Upper lobe of right lung (tissue), 1 donor: ENCODE data around the gene PCSK5. TPM values are rescaled to one million over a fixed set of nuclear protein-coding genes. Genes with fewer than 3 reads are reported as not detected.

ENCODE experiments used
- ATAC-seq: fragments of 200-7000 bp; cut with Tn5 transposase; one replicate; pipeline ENCODE4 v1.9.1; 2020; ENCODE audit warnings: mild to moderate bottlenecking, moderate library complexity
- DNase-seq: peaks from one replicate; pipeline ENCODE4 v3.0.0-alpha.2; 2020
- H3K27ac ChIP-seq: fragments of 200-600 bp; one replicate; pipeline ENCODE4 v1.8.0; 2022
- H3K27me3 ChIP-seq: fragments of 200-600 bp; one replicate; pipeline ENCODE4 v1.8.0; 2022; ENCODE audit warnings: mild to moderate bottlenecking
- H3K36me3 ChIP-seq: fragments of 200-600 bp; one replicate; pipeline ENCODE4 v1.8.0; 2022
- H3K4me1 ChIP-seq: fragments of 200-600 bp; one replicate; pipeline ENCODE4 v1.8.0; 2022
- H3K4me3 ChIP-seq: fragments of 200-600 bp; one replicate; pipeline ENCODE4 v1.8.0; 2022; ENCODE audit warnings: mild to moderate bottlenecking
- H3K9me3 ChIP-seq: fragments of 200-600 bp; one replicate; pipeline ENCODE4 v1.8.0; 2022
- CTCF ChIP-seq: fragments of 200-600 bp; IDR thresholded peaks from one replicate; pipeline ENCODE4 v1.8.0; 2022; ENCODE audit warnings: antibody characterized with exemption
- intact Hi-C: fragments of 100-400 bp; cut with DNase I; formaldehyde crosslinking; loops from one replicate; pipeline ENCODE4 v1.11.0; 2022
- total RNA-seq: library from RNA; stranded (reverse); fragmentation: NEBNext Ultra II Directional; extraction: Animal tissue kit (Norgen Biotek cat#: 25700); gene quantifications from one replicate; pipeline ENCODE4 v1.2.1, GENCODE V29; 2021
- donor health status: DM: no; HTN: yes; CAD: no; lungs with severe emphysema.

The PCSK5 gene
- total RNA-seq, 1 donor from 2014 or later = 18.1 TPM

GRCh38 chr9:75912951-75913350, 22.5 kb downstream of the PCSK5 start:
- no peak for TF ChIP-seq CTCF
- intact Hi-C loops = no loop called here
- H3K4me3 ChIP-seq = no peak overlapping the region
- DNase-seq (no peak), ATAC-seq (no peak)
- H3K36me3 ChIP-seq = no peaks in the 10 kb centered on the region
- no peak overlapping the region for H3K27ac ChIP-seq
- H3K4me1 ChIP-seq = no peaks in the 10 kb centered on the region
- no peaks in the 10 kb centered on the region for H3K9me3 ChIP-seq
- H3K27me3 ChIP-seq = no peaks in the 10 kb centered on the region

DNA sequence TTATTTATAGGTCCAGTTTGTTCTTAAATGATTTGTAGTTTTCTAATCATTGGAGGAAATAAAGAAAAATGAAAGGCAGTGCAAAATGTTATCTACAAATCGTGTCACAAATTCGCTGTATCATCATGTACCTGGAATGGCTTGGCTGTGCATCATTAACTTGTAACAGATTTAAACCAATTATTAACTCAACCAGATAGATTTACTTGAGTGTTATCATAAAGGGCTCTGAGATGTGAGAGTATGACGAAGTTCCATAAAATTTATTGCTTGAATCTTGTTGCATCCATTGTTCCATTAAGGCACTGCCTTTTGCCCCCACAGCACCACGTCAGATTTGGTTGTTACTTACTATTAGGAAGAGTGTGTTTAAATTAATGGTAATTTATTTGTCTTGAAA, 23.5 kb downstream of the PCSK5 start:
- intact Hi-C loops = no loop called here
- H3K9me3 ChIP-seq = no peaks in the 10 kb centered on the region
- TF ChIP-seq CTCF = no peak

DNA sequence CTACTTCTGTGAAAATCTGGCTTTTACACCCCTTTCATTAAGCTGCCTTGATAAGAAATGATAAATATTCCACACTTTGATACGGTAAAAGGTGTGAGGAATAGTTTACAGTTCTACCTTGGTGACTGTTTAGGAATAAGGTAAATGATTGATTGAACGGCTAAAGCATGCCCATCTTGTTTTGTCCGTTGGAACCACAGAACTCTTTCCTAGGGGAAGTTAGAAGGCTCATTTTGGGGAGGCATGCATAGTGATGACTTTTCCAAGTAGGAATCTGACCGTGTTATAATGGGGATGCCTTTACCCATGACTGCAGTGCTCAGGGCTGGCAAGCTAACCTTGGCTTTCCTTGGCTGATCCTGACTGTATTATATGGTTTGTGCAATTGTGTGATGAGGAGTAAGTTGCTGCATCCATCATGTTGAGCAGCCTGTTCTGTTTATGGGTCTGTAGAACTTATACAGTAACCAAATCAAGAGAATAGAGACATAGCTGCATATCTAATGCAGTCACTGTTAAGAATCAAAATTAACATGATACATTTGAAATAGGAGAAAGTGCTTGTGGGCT, 24.5 kb downstream of the PCSK5 start:
- Histone ChIP-seq H3K27ac (no peak overlapping the region), H3K27me3 (no peaks in the 10 kb centered on the region), H3K36me3 (no peaks in the 10 kb centered on the region), H3K9me3 (no peaks in the 10 kb centered on the region), H3K4me1 (no peaks in the 10 kb centered on the region), H3K4me3 (no peak overlapping the region)
- DNase-seq (no peak), ATAC-seq (no peak)
- intact Hi-C loops = no loop called here
- TF ChIP-seq CTCF = no peak

More for the DNA sequence above, 23.5 kb downstream of the PCSK5 start:
- ATAC-seq = no peak
- Histone ChIP-seq H3K27me3 (no peaks in the 10 kb centered on the region), H3K4me1 (no peaks in the 10 kb centered on the region), H3K36me3 (no peaks in the 10 kb centered on the region), H3K27ac (no peak overlapping the region), H3K4me3 (no peak overlapping the region)
- DNase-seq = no peak

DNA sequence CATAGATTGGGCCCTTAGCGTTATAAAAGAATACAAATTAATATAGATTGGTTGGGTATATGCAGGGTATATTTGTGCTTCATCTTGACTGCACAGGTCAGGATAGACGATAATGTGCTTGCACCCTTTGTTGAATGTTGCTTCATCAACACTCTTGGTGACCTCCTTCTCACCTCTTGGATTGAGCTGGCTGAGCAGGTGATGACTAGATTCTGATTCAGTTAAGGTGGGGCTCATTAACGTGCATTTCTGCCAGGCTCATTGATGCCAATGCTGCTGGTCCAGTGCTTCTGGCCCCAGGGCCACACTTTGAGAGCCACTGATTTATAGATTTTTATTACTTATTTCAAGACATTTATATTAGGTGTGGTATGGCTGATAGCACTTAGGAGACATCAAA, 27.7 kb downstream of the PCSK5 start:
- Histone ChIP-seq H3K36me3 (no peaks in the 10 kb centered on the region), H3K27ac (no peak overlapping the region), H3K27me3 (no peaks in the 10 kb centered on the region), H3K9me3 (no peaks in the 10 kb centered on the region), H3K4me1 (no peaks in the 10 kb centered on the region), H3K4me3 (no peak overlapping the region)
- TF ChIP-seq CTCF = no peak
- intact Hi-C loops = no loop called here
- ATAC-seq = no peak
- no peak for DNase-seq

- intact Hi-C loops = no loop called here
- H3K4me3 ChIP-seq = no peak overlapping the region
- DNase-seq (no peak), ATAC-seq (no peak)
- no peaks in the 10 kb centered on the region for H3K4me1 ChIP-seq
- no peaks in the 10 kb centered on the region for H3K27me3 ChIP-seq
- H3K36me3 ChIP-seq = no peaks in the 10 kb centered on the region
- no peaks in the 10 kb centered on the region for H3K9me3 ChIP-seq
- no peak overlapping the region for H3K27ac ChIP-seq
- no peak for TF ChIP-seq CTCF
Observed at GRCh38 chr9:75918909-75919308, 28.4 kb downstream of the PCSK5 start.
